Stimulated activated CD8-positive, alpha-beta memory T cell treated with anti-CD3 and anti-CD28 coated beads, Interleukin-7, amount 100 ng/mL, for 4 hours (primary cell): ENCODE data around the gene CTNND2.

Source experiments
- DNase-seq, 2 donors: peaks; one replicate each; pipeline ENCODE4 v3.0.0-alpha.2; 2020; ENCODE audit warnings: low read depth in 2 of 2

CTNND2 gene

DNA sequence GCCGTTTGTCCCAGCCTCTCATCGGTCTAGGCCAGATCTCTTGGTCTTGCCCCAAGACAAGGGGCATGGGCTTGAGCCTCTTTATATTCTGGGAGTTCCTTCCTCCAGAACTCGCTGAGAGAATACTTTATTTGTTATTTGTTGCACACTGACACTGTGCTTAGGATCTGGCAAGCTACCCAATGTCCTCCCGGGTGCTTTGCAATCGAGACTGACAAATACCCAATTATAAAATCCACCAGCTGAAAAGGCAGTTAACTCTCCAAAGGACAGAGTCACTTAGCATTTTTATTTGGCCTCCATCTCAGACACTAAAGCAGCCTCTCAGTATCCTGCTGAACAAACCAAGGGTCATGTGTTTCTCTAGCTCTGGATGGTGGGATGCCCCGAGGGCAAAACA is 643.0 kb downstream of the CTNND2 start:
- no peak for DNase-seq

- DNase-seq, result no peak
Measured at GRCh38 chr5:11258001-11258400, 646.2 kb downstream of the CTNND2 start.

- DNase-seq, result no peak
Measured at GRCh38 chr5:11252523-11252922, 651.7 kb downstream of the CTNND2 start.

GRCh38 chr5:11252075-11252474 is 652.2 kb downstream of the CTNND2 start:
- no peak for DNase-seq

DNA sequence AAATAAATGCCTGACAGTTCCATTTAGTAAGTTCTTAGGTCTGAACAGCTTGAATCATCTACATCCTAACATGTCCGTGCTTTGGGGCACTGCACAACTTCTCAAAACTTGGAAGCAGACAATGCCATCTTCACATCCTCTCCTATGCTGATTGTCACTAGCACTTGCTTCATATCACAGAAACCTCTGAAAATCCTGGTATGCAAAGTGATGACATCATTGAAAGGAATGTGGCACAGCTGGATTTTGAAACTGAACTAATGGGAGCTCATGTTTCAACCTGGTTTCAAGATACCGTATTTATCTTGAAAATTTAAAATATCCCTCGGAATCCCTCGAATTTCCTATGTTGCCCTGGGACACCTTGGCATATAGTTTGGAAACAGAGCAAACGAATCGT is 653.0 kb downstream of the CTNND2 start:
- no peak for DNase-seq

DNA sequence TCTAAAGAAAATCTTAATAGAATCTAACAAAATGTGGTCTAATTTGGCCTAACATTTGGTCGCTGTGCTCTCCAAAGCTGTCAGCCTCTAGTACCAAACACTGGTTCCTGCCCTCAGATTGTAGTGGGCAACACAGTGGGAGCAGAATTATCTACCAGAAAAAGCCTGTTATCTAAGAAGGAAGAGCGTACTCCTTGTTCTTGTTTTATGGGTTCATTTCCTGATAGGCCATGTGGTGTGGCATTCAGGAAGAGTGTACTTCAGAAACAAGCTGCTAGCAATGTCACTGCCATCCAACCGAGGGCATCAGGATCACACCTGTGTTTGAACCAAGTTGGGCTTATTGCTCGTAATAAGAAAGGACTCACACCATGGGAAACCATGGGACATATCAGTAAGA is 655.3 kb downstream of the CTNND2 start:
- DNase-seq, result no peak

DNA sequence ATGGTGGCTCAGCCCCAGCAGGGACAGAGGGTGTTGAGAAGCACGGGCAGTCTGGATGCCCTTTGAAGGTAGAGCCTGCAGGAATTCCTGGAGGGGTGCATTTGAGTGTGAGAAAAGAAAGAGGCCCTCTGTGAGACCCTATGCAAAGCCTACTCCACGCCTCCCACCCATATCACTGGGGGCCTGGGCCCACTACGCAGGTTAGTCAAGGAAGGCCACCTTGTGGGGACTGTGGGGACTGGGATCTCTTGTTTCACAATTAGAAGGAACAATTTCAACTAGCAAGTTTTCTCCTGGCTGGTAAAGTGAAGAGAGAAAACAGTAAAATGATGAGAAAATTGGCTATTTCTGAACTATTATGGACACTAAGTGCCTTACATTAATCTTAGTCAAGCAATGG is 657.0 kb downstream of the CTNND2 start:
- no peak for DNase-seq

GRCh38 chr5:11240293-11241190 is 663.7 kb downstream of the CTNND2 start:
- no peak for DNase-seq

DNA sequence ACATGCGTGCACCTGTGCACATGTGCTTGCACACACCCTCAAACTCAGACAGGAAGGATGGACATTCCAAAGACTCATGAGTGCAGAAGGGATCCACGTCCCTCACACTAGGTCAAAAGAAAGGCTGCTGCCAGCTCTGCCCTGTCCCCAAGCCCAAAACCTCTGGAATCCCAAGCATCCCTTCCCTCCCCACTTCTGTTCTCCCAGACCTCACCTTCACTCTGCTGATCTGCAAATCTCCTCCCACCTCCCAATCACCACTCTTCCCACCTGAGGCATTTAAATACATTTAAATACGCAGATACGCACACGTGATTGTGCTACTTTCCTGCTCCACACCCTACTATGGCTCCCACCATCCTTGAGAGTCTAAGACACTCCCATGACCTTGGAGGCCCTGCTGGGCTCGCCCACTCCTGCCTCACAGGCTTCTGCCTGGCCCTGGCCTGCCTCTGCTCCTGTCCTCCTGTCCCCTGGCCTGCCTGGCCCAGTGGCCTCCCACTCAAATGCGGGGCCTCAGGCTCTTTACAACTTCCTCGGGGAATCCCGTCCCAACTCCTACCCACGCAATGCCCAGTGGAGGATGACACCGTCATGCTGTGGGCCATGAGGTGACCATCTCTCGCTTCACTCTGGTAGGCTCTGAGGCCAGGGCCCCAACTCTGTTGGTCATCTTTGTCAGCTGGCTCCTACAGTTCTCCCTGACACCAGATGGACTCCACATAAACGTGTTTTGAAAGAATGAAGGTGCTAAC is 664.8 kb downstream of the CTNND2 start:
- no peak for DNase-seq

DNA sequence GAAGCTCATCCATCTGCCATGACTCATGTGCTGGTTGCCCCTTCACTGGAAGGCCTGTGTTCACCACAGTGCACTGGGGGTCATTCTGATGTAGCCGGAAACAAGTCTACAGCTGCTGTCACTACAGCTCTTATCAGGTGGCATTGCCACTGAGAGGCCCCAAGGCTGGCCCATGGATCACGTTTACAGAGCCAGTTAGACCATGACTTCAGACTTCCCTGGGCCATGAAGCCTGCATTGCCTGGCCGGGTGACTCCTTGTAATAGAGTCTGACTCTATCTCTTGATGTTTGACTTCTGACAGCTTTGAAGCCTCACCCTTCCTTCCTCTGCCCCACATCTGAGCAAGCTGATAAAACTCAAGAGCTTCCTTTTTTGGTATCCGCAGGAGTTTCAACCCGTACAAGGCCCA is 669.7 kb downstream of the CTNND2 start:
- no peak for DNase-seq

- DNase-seq, result no peak
Measured at GRCh38 chr5:11230890-11231289, 673.4 kb downstream of the CTNND2 start.

DNA sequence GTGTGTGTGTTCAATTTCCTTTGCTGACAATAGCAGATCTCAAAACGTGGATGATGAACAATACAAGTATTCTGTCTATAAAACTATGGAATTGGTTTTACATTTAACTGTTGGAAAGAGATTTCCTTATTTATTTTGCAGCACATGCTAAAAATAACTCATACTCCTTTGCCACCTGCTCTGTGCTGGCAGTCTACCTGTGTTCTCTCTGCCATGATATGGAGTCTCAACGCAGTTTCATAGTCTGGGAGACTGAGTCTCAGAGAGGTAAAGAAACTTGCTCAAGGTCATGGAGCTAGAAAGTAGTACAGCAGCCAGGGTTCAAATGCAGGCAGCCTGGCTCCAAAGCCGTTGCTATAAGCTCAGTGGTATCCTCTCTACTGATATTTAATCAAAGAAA is 677.2 kb downstream of the CTNND2 start:
- DNase-seq, result no peak

- no peak for DNase-seq
Measured at GRCh38 chr5:11224436-11225187, 679.6 kb downstream of the CTNND2 start.

DNA sequence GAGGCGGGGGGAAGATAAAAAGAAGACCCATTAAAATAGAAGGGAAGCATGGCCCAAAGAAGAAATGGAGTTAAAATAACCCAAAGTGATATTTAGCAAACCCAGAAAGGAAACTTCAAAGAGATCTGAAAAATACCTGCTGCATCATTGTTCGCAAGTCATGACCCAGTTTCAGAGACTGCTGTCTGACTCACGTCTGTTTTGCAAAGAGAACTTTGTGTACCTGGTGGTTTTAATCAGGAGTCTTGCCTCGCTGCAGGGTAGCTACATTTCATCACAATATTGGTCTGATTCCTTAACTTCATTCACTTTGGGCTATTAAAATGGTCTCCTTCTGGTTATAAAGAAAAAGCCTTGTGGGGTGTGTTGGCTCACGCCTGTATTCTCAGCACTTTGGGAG is 682.1 kb downstream of the CTNND2 start:
- no peak for DNase-seq

DNA sequence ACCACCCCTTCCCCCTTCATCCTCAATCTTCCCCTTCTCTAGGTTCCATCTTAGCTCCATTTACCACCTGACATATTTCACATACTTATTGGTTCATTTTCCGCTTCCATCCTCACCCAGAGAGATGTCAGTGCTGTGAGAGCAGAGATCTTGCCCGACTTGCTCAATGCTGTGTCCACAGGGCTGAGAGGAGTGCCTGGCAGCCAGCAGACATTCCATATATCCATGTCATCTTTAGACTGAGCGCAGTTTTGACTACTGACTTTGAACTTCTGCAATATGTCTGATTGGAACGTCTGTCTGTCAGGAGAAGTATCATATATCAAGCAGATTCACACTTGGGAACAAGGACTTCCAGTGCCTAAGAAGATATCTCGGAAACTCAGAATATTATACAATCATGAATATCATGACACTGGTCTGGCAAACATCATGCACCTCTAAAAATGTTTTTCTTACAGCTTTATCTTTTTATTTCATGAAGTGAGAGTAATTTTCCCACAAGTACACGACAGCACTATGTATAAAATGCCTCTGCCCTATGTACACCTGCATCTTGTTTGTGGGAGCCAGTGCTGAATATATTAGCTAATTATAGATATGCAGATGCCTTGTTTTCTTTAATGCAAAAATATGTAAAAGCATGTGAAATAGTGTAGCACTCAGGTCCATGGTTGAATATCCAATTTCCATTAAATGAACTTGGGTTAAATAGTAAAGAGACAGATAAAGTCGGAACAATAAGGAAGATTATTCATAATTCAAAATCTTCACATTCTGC is 689.2 kb downstream of the CTNND2 start:
- no peak for DNase-seq

GRCh38 chr5:11212706-11213105 is 691.5 kb downstream of the CTNND2 start:
- no peak for DNase-seq

- no peak for DNase-seq
Measured at GRCh38 chr5:11197726-11198125, 706.5 kb downstream of the CTNND2 start.

GRCh38 chr5:11191673-11192072 is 712.6 kb downstream of the CTNND2 start:
- no peak for DNase-seq

GRCh38 chr5:11182441-11183080 is 721.7 kb downstream of the CTNND2 start:
- no peak for DNase-seq

GRCh38 chr5:11181940-11182339 is 722.3 kb downstream of the CTNND2 start:
- no peak for DNase-seq

DNA sequence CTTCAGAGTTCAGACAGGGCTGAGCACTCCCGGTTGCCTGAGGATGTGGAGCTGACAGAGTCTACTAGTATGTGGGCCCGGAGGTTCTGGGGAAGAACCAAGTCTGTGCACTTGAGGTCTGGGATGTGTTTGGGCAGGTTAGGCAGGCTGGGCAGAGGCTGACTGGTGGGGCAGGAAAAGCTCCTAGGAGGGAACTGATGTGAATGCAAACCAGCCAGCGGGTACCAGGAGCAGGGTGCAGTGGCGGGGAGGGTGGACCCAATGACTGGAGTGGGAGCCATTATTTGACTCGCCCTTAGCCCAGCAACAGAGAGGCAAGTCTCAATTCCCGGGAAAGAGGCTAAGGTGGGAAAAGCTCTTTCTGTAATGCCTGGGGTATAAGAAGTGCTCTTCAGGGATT is 723.4 kb downstream of the CTNND2 start:
- DNase-seq, result no peak
